A549 treated with AZD2906 at 1 μM for 4 hours (cell line): ENCODE data around the gene TF. TPM values are rescaled to one million over a fixed set of nuclear protein-coding genes. Genes with fewer than 3 reads are reported as not detected.

Experiments used
- total RNA-seq: library from RNA; stranded (reverse); fragments of 200-300 nt; extraction: Qiagen RNA extraction; gene quantifications from 5 replicates; pipeline ENCODE4 v1.2.3, GENCODE V29; 2022

Gene TF
- 1.2 to 2.1 TPM (median 1.5 TPM) in 5 replicates for total RNA-seq

DNA sequence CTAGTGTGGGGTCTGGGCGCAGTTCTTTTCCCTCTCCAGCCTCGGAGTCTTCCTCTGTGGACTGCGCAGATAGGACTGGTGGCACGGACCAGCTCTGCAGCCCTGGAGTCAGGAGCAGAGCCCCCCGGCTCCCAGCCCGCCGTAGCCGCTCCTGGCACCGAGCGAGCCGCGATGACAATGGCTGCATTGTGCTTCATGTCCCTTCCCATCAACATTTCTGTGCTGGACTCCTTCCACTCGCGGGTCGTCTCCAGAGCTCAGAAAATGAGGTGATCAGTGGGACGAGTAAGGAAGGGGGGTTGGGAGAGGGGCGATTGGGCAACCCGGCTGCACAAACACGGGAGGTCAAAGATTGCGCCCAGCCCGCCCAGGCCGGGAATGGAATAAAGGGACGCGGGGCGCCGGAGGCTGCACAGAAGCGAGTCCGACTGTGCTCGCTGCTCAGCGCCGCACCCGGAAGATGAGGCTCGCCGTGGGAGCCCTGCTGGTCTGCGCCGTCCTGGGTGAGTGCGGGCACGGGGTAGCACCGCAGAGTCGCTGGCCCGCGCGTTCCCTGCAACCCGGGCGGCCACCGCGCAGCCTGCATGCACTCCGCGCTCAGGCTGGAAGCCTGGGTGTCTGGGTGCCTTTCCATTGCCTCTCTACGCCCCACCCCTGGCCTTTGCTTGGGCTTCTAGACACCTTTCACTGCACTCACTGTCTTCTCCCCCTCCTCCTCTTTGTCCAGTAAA lies at the start of gene TF:
TSS of gene TF (plus strand) at position 413 of the 731 bp plus-strand sequence. CDS start at position 461, 48 bp downstream.

DNA sequence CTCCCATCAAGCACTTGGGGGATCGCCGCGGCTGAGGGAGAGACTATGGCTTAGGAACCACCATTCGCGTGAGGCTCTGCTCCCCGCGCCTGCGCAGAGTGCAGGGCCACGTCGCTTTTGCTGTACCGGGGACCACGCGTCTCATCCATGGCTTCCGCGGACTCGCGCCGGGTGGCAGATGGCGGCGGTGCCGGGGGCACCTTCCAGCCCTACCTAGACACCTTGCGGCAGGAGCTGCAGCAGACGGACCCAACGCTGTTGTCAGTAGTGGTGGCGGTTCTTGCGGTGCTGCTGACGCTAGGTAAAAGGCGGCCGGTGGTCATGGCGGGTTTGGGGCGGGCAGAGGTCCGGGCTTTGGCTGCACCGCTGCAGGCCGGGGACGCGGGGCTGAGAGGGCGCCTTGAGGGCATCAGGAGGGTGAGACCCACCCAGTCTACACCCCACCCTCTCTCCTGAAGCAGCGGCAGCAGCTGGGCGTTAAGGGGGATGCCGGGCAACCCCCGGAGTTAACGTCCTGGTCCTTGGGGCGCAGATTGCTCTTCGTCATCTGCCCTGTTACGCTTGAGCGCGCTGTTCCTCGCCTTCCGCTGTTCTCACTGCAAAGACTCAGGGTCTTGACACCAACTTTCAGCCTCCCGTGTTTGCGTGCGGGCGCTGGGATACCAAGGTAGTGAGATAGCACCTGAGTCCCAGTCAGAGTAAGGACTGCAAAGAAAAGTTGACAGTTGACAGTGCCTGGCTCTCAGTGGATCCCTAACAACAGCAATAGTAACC lies 59.7 kb downstream of the TF start, which contains the start of gene SRPRB:
TSS of gene SRPRB (plus strand) at position 114 of the 774 bp plus-strand sequence. CDS start at position 148, 34 bp downstream.

Other genes with a start within 250 kb of the TF start
- gene CDV3, start 172.7 kb upstream of the TF start, total RNA-seq = 103 to 124 TPM (median 108 TPM) in 5 replicates
- 19.8 to 29.1 TPM (median 22.6 TPM) in 5 replicates for gene TOPBP1, start 84.5 kb upstream of the TF start, total RNA-seq
- gene SRPRB, start 59.4 kb downstream of the TF start, total RNA-seq = 51.1 to 72.9 TPM (median 54.7 TPM) in 5 replicates
- gene RAB6B, start 149.5 kb downstream of the TF start, total RNA-seq = 1.4 to 3.1 TPM (median 2.6 TPM) in 5 replicates